A549 treated with GW870086 at 1 μM for 4 hours (cell line): ENCODE data around the gene UBE2E1. TPM values are rescaled to one million over a fixed set of nuclear protein-coding genes. Genes with fewer than 3 reads are reported as not detected.

ENCODE experiments used
- total RNA-seq: library from RNA; stranded (reverse); fragments of 200-300 nt; extraction: Qiagen RNA extraction; gene quantifications from 5 replicates; pipeline ENCODE4 v1.2.3, GENCODE V29; 2022; ENCODE audit warnings: low read depth

Gene UBE2E1
- total RNA-seq = 89.2 to 114 TPM (median 104 TPM) in 5 replicates

GRCh38 chr3:23805633-23806533 lies at the start of gene UBE2E1:
TSS of gene UBE2E1 (plus strand) at chr3:23805955. CDS start at chr3:23807270, 1,315 bp downstream.

GRCh38 chr3:23916886-23917678 lies 111.3 kb downstream of the UBE2E1 start, which contains the start of the genes NKIRAS1 and RPL15:
TSS of gene NKIRAS1 (minus strand) at chr3:23916990. CDS start at chr3:23910904, 6,086 bp downstream.
TSS of gene RPL15 (plus strand) at chr3:23917132. CDS start at chr3:23917860, 728 bp downstream.

Other genes with a start within 250 kb of the UBE2E1 start
- 8.4 to 10.4 TPM (median 8.9 TPM) in 5 replicates for gene NKIRAS1, start 111.0 kb downstream of the UBE2E1 start, total RNA-seq
- 2,927 to 3,447 TPM (median 2,991 TPM) in 5 replicates for gene RPL15, start 111.2 kb downstream of the UBE2E1 start, total RNA-seq
- 7.7 to 10.0 TPM (median 8.4 TPM) in 5 replicates for gene NR1D2, start 139.3 kb downstream of the UBE2E1 start, total RNA-seq